Measurements from ENCODE around the gene HPS4.

- TF ChIP-seq, protein P1, sequence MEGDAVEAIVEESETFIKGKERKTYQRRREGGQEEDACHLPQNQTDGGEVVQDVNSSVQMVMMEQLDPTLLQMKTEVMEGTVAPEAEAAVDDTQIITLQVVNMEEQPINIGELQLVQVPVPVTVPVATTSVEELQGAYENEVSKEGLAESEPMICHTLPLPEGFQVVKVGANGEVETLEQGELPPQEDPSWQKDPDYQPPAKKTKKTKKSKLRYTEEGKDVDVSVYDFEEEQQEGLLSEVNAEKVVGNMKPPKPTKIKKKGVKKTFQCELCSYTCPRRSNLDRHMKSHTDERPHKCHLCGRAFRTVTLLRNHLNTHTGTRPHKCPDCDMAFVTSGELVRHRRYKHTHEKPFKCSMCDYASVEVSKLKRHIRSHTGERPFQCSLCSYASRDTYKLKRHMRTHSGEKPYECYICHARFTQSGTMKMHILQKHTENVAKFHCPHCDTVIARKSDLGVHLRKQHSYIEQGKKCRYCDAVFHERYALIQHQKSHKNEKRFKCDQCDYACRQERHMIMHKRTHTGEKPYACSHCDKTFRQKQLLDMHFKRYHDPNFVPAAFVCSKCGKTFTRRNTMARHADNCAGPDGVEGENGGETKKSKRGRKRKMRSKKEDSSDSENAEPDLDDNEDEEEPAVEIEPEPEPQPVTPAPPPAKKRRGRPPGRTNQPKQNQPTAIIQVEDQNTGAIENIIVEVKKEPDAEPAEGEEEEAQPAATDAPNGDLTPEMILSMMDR (conservative IDR thresholded peaks at IDR 0.05 in 1 of 2, IDR thresholded peaks at IDR 0.05 in 1 of 2; ENCODE audit: extremely low read depth in 1 of 2, insufficient read depth in 1 of 2, low read depth in 1 of 2, low read length in 2 of 2) = no peak
- TF ChIP-seq EZH2 (IDR thresholded peaks at IDR 0.05; ENCODE audit: borderline replicate concordance, low read length) = no peak
Observed at GRCh38 chr22:26416670-26417276, 66.8 kb downstream of the HPS4 start.

All from mammary epithelial cell (primary cell).